GM21723 (cell line): Measurements from ENCODE around the gene TUBA8.
"Not testable (repeated sequence)": the region's sequence is repeated elsewhere in the genome, so short reads cannot be mapped to it uniquely, and the experiment has no call there.

Experiments
- ATAC-seq: cut with Tn5 transposase; IDR thresholded peaks from one replicate; pipeline ENCODE4 v1.9.1; 2021; ENCODE audit warnings: mild to moderate bottlenecking, moderate library complexity; ENCODE audit not compliant: unreplicated experiment

Gene TUBA8

DNA sequence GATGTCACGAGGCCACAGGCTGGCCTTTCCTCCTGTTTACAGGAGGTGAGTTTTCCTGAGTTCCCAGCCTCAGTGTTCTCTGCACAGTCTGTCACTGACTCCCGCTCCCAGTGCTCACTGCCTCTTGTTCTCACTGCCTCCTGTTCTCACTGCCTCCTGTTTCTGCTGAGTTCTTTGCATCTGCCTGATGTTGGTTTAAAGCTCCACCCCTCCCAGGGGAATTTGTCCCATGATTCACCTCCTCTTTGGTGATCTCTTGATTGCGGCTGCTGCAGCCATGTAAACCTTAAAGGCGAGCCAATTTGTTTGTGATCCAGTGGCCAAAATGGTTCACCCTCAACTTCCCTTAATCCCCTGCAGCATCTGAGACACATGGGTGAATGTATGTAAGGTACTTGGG, 6.0 kb upstream of the TUBA8 start:
- ATAC-seq: no peak

GRCh38 chr22:18105981-18106380, 4.6 kb upstream of the TUBA8 start:
- not testable (repeated sequence) for ATAC-seq

GRCh38 chr22:18106550-18107341, 3.9 kb upstream of the TUBA8 start:
- not testable (repeated sequence) for ATAC-seq

DNA sequence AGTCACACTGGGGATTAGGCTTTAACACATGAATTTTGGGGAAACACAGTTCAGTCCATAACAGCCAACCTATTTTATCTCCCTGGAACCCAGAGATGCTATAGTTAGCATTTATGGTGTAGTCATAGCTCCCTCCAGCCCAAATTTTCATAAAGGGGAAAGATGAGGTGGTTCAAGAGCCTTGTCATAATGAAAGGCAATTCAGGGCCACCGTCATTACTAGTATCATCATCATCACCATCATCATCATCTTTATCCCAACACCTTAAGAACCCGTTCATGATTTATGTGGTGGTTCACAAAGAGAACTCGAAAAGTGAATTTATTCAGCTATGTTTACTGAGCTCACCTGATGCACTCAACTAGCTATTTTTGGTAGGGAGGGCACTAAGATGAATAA, 2.4 kb upstream of the TUBA8 start:
- ATAC-seq: no peak

DNA sequence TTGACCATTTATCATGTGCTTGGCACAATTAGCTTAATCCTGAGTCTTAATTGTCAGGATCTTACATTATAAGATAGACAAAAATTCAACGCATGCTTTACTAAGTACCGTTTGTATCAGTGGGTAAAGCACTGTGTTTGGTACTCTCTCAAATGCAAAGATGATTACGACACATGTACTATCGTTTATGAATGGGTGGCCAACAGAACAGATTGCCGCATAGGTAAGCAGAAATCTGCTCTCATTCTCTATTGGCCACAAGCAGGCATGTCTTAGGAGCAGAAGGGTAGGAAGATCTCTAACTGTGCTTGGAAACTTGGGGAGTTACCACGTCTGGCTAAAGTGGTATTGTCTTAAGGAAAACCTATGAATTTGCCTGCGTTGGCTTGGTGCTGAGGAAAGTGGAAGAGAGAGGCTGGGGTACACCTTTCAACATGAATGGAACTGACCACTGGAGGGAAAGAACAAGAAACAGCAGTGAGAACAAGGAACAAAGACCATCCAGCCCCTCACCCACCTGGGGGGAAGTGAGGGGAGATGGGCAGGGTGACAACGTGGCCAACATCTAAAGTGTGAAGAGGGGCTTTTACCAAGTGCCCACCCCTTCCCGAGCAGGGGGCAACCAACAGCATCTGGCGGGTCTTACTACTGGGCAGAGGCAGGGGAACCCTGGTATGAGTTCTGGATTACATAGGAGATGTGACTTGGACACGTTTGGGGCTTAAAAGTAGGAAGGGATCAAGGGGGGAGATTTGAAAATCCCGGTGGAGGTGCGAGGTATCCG, 1.0 kb upstream of the TUBA8 start:
- no peak for ATAC-seq

DNA sequence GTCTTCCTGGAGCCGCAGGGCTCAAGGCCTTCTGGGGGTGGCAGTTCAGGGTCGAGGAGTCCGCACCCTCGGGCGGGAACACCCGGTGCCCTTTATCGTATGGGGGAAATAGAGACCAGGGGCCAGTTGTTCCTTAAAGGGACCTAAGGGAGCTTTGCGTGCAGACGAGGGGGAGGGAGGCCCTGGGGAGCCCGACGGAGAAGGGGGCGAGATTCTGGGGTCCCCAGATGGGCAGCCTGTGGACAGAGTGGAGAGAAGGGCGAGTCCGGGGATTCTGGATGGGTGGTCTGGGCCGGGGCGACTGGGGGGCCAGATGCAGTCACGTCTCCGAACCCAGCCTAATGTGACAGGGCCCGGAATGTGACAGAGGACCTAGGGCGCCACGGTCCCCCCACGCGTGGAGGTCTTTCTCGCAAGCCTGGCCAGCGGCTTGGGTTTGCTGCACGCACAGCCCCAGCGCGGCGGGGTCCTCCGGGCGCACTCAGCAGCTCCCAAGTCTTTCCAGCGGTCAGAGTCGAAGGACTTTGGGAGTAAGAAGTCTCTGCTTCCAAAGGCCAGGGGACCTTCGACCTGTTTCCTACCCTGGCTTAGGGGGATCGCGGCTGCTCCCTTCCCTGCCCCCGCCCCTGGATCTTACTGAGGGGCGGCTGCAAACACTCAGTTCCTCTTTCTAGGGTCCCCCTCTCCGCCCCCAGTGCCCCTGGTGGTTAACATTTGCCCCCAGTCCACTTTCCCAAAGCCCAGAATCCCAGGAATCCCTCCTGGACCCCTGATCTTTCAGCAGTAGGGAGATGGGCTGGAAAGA, 547 bp downstream of the TUBA8 start:
- ATAC-seq: no peak

- ATAC-seq: no peak
Observed at GRCh38 chr22:18111759-18112330, 1.2 kb downstream of the TUBA8 start.

DNA sequence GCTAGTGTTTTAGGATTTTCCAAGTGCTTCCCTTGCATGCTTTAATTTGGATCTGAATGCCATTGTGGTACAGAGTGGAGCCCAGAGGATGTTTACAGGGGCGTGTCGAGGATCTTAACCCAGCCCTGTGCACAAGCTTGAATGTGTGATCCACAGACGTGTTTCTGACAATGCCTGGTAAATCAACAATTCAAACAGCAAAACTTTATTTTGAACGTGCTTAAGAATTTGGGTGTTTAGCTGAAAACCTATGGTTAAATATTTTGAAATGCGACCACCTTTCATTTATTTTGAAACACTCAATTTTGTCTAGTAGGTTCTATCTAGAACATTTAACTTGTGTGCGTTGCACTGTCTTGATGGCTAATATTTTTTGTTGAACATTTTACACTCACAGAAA, 1.8 kb downstream of the TUBA8 start:
- ATAC-seq: no peak

- no peak for ATAC-seq
Observed at GRCh38 chr22:18113680-18114394, 3.2 kb downstream of the TUBA8 start.

GRCh38 chr22:18114495-18114894, 3.9 kb downstream of the TUBA8 start:
- no peak for ATAC-seq

DNA sequence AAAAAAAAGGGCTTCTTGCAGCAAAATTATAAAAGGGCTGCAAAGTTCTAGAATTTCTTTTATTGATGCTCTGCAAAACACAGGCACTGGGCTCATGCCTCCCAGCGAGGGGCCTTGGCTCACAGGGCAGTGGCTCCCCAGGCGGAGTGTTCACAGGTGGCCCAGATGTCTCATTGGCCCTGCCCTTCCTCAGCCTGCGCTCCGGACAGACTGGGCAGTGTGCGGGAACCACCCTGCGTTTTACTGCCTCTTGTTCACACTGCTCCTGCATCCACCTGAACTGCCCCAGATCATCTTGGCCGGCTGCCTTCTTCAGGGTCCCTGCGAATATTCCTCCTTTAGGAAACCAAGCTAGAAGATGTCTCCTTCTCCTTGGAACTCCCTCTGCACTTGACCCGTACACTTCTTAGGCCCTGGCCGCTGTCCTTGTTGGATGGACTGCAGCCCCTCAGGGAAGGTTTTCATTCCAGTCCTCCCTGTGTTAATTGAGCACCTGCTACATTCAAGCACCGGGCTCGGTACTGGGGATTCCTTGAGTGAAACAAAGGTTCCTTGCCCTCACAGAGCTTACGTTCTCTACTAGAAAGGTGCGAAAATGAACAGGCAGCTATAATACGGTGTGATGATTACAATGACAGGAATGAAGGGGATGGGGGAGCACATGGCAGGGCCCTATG, 4.5 kb downstream of the TUBA8 start:
- ATAC-seq: no peak

DNA sequence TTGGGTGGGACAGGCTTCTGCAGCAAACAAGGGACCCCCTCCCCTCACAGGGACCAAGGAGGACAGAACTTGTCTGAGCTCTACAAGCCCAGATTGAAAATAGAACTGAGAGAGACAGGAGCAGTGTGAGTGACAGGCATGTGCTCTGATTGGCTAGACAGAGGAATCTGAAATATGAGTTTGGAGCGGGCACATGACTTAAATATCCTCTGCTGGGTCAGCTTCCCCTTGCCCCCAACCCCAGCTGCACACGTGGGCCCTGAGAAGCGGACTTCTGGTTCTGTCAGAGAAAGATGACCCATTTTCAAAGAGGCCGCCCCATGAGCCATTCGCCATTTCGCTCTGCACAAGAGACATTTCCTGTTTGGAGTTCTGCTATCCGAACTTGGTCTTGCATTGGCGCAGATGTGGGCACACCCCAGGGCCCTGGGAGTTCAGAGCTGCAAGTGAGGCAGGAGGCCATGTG, 5.3 kb downstream of the TUBA8 start:
- ATAC-seq: no peak

DNA sequence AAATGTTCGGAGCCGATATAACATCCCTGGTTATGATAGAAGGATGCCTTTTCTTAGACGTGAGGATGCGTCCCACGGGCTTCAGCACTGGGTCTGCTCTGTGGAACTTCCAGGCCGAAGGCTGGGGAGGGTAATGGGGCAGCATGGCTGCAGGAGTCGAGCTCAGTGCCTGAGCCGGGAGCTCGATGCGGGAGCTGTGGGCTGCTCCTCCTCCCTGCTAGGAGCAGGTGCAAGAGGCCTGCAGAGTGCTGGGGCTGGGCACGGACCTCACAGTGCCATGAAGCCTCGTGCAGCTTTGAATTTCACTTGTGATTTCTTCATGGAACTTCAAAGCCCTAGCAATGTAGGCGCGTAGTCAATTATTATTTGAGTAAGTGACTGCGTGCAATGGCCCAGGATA, 6.0 kb downstream of the TUBA8 start:
- ATAC-seq: no peak

DNA sequence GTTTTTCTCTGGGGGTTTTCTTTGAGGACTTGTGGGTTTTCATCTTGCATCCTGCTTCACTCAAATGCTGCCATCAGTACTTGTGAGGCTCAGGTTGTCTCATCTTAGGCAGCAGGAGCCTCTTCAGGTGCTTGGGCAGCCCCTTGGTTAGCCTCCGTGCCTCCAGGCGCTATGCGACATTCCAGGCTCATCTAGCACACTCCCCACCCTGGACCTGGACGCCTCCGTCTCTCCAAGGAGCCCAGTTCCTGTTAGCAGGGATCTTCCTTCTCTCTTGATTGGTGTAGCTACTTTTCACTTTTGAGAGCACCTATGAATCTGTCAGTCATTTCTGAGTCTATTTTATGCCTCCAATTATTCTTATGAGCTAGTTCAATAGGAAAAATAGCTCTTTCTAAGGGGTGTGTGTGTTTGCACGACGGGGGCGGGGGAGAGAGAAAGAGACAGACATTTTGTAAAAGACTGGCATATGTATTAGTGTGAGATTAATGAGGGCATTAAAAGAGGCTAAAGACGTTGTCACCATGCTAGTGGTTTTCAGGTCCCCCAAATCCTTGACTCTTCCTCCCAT, 7.8 kb downstream of the TUBA8 start:
- ATAC-seq: no peak

DNA sequence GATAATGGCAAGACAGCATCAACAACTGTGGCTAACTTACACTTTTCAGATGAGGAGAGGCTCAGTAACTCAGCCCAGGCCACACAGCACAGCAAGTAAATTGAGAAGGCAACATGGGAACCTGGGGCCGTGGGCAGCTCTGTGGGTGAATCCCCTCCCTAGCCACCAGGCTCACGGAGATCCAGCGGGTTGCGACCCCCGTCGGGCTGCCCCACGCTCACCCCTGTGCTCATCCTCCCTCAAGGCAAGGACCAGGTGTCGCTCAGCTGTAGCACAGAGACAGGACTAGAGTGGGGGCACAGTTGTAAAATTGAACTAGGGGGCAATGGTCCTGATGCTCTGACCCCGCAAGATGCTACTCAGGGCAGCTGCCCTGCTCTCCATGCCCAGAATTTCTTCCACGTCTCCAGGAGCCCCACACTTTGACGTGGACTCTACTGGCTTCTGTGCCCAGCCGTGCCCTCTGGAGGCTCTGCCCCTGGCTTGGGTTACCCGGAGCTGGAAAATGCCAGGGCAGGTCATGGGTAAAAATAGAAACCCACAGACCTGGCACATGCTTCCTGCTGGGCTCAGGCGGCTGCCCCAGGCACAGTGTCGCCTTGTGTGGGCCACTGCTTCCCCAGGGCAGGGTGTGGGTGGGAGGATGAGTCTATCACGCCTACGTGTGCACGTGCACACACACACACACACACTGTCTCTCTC, 9.0 kb downstream of the TUBA8 start:
- no peak for ATAC-seq

GRCh38 chr22:18120857-18121256, 10.2 kb downstream of the TUBA8 start:
- no peak for ATAC-seq

DNA sequence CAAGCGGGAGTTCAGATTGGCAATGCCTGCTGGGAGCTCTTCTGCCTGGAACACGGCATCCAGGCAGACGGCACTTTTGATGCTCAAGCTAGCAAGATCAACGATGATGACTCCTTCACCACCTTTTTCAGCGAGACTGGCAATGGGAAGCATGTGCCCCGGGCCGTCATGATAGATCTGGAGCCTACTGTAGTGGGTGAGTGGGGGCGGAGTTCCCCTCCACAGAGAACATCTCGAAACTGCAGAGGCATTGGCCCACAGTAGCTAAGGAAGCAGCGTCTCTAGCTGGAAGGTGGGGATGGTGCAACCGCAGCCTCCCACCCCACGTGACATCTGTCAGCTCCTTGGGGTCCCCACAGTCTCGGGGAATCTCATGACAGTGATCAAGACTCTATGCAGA, 10.9 kb downstream of the TUBA8 start:
- no peak for ATAC-seq

- ATAC-seq: no peak
Observed at GRCh38 chr22:18121954-18122554, 11.4 kb downstream of the TUBA8 start.
